HG02623 (cell line): ENCODE measurements around the gene TPM4.

ENCODE experiments used
- ATAC-seq: cut with Tn5 transposase; IDR thresholded peaks from one replicate; pipeline ENCODE4 v1.9.1; 2021; ENCODE audit warnings: moderate library complexity; ENCODE audit not compliant: unreplicated experiment

TPM4 gene

DNA sequence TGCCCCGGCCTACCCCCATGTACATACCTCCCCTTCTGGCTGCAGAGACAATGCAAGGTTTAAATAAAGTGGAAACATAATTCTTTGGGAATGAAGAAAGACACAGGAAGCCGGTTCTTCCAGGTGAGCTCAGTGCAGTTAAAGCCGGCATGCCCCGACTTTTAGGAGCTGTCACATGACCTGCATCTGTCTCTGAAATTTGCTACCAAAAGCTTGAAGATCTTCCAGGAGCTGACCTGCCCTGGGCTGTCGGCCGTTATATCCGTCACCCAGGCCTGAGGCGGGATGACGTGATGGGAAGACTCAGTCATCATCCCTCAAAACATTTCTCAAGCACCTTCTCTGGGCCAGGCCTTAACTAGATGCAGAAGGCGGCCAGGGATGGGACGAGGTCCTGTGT lies 45.7 kb downstream of the TPM4 start:
- no peak for ATAC-seq

DNA sequence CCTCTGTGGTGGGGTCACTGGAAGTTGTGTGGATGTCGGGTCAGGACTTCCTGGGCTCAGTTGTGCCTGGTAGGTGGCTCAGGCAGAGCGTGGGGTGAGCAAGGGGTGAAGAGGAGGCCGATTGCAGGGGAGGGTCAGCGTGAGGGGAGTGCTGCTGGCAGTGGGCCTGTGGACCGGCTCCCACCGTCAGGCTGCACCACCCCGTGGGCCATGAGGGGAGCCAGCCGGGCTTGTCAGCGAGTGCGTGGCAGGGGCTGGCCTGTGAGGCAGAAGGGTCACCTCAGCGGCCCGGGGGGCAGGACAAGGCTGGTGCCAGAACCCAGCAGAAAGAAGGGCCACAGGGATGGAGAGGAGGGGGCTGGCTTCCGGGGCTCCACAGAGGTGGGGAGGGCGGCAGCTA lies 48.7 kb downstream of the TPM4 start:
- ATAC-seq, result no peak

DNA sequence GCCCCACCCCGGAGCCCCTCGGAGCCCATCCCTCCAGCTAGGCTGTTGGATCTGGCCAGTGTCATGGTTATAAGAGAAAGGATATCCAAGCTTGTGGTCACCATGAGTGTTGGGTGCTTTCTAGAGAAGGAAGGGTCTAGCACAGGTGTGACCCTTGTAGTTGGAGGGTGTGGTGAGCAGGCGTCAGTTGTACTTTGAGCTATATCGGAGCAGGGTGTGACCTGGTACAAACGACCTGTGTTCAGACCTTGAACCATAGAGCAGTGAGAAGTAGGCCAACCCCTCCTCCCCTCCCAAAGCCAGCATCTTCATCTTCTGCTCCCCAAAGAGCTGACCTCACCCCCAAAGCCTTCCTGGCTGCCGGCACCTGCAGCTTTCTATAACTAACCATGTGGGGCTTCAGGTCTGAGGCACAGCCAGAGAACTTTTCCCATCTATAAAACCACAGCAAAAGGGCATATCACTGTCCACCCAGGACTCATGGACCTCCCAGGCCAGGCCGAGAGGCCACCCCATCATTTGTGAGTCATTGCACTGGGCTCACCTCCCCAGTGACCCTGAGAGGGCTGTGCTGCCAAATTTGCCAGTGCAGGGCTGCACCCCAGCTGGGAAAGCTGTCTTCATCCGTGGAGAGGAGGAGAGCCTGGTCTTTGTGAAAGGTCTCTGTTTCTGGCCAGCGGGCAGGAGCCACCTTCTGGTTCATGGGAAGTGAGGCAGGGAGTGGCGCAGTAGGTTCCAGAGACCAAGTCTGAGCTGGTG lies 49.6 kb downstream of the TPM4 start:
- no peak for ATAC-seq

DNA sequence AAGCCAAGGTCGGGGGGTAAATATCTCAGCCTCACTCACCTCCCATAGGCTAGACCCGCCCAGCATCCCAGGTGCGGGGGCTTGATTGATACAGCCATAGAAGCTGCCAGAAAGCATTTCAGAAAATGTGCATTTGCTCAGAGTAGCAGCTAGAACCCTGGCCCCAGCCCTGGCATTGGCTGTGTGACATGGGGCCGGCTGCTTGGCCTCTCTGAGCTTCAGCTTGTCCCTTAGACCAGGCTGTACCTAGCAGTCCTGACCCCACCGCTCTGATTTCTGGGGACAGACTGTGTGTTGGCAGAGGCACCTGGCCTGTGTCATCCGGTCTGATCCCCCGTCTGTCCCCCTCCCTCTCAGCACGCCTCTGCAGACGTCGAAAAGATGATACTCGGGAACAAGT lies 50.8 kb downstream of the TPM4 start:
- ATAC-seq, result no peak

DNA sequence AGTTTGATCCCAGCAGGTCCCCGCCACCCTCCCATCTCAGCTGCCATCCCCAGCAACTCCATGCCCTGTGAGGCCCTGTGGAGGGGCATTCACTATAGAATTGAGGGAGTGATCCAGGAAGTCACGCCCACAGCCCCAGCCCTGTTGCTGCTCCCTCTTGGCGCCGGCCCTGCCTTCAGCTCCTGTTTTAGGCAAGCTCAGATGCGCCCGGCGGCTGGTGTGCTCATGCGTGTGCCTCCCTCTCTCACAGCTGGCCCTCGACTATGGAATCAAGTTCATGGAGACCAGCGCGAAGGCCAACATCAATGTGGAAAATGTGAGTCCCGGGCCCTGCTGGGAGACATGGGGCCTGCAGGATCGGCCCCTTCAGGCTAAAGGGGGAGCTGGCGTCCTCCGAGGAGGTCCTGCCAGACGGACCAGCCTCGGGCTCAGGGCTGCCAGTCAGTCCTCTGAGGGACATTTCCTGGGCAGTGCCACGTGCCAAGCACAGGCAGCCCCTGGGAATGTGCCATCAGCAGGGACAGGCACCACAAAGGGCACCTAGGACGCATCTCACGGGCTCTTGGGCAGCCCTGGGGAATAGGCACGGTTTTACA lies 51.6 kb downstream of the TPM4 start:
- no peak for ATAC-seq

DNA sequence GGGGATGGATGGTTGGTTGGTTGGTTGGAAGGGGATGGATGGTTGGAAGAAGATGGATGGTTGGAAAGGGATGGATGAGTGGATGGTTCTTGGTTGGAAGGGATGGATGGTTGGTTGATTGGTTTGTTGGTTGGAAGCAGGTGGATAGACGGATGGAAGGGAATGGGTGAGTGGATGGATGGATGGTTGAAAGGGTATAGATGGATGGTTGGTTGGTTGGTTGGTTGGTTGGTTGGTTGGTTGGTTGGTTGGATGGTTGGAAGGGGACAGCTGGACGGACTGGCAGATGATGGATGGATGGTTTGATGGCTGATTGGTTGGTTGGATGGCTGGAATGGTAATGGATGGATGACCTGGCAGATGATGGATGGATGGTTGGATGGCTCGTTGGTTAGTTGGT lies 55.4 kb downstream of the TPM4 start:
- ATAC-seq, result no peak

DNA sequence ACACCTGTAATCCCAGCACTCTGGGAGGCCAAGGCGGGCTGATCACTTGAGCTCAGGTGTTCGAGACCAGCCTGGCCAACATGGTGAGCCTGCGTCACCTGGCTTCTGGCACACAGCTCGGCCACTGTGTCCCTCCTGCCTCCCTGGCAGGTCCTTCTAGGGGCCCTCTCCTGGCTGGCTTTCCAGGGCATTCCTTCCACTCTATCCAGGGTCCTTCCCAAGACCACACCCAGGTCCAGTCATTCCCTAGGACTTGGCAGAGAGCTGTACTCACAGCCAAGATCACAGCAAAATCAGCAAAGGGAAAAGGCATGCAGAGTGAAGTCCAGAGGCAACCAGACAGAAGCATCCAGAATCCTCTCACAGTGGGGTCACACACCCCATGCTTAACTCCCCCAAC lies 57.5 kb downstream of the TPM4 start:
- ATAC-seq, result no peak

DNA sequence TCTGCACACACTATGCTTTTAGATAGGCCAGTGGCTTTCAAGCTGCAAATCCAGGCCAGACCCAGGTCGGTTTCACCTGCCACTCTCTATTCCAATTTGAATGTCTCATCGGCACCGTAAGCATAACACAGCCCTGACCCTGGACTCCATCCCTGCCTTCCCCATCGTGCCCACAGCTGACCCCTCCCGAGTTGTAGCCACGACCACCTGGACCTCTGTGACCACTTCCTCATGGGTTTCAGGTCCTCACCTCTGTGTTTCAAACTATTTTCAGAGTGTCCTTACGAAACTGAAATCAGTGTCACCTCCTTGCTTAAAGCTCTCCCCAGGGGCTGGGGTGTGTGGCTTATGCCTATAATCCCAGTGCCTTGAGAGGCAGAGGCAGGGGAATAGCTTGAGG lies 58.2 kb downstream of the TPM4 start:
- ATAC-seq, result no peak

DNA sequence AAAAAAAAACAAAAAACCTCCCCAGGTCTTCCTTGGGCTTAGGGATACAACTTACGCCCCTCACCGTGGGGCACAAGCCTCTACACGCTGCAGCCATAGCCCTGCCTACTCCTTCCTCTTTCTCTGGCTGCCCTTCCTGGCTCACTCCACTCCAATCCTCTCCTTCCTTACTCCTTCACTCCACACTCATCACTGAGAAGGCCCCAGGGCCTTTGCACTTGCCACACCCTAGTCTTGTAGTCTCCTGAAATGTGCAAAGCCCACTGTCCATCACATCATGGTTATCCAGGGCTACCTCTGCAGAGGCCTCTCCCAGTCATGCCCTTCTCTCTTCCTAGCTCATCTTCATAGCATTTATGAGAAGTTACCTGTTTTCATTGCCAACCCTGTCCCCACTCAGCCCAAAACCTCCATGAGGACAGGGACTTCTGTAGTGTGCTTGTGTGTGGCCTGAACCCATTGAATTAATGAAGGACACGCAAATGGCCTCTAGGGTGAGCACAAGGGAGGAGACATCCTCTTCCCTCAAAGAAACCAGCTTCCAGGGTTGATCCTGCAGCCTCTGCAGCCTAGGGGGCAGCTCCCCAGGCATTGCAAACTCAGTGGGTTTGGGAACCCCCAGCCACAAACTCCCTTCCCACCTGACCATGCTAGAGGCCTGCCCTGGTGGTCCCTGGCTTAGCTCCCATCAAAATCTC lies 59.3 kb downstream of the TPM4 start:
- no peak for ATAC-seq

DNA sequence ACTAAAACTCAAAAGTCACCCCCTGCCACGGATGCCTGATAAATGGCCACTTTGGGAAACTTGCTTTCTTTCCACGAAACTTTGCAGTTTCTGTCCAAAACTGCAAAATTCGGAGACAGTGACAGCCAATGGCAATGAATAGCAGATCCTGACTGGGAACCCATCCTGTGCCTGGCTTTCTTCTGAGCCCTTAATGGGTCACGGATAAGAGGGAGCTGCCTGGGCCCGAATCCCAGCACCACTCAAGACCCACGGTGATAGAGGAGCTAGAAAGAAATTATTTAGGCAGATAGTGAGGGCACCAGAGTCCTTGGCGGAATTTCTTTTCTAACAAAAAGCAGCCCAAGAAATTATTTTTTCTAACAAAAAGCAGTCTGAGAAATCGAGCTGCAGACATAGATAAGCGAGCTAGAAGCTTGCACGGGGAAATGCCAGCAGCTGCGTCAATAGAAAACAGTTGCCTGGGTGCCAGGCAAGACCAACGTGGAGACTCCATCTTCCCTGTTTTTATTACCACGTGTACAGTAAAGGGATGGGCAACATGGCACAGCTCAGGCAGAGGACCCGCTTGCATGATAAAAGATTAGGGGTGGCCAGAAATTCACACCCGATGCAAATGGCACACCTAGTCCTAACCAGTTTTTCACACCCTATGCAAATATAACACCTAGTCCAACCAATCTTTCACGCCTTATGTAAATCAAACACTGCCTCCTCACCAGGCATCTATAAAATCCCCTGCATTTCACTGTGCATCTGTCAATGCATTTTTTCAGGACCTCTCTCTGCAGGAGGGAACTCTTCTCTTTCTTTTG lies 60.1 kb downstream of the TPM4 start:
- ATAC-seq, result no peak

DNA sequence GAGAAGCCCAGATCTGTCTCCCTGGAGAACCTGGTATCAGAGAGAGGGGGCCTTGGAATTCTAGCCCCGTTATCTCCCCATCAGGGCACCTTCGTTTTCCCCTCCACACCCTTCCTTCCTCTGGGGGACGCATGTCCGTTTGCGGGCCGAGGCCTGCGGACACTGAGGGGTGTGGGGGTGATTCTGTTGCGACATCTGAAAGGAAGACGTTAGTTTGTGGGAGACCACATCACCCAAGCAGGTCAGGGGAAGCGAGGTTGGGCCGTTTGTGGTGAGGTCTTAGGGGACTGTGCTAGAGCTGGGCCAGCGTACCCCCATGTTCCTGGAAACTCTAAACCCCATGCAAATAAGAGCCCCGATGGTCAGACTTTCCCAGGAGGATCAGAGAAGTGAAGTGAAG lies 63.5 kb downstream of the TPM4 start:
- no peak for ATAC-seq

DNA sequence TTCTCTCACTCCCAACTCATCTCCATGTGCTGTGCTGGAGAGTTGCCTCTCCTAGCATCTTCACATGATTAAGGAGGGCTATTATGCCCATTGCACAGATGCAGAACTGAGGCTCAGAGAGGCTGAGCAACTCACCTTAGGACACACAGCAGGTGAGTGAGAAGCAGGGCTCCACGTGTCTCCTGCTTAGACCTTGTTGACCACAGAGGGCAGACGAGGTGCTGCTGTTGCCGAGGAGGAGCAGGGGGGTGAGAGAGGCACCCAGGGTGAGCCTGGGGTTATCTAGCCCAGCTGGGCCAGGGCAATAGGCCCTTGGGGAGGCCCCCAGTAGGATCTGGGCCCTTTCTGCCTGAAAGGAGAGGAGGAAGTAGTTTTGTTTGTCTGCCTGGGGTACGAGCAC lies 64.7 kb downstream of the TPM4 start:
- no peak for ATAC-seq

DNA sequence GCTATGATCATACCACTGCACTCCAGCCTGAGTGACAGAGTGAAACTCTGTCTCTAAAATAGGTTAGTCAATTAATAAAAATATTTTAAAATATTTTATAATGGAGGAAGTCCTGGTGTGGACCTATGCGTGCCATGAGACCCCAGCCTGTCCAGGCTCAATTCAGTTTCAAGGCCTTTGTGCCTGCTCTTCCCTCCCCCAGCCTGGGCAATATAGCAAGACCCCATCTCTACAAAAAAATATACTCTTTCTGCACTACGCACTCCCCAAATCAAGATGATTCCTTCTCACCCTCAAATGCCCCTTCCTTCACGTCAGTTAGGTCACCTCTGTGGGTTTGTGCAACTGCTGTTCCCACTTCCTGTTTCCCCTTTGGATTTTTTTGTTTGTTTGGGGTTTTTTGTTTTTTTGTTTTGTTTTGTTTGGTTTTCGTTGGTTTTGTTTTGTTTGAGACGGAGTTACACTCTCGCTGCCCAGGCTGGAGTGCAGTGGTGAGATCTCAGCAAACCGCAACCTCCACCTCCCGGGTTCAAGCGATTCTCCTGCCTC lies 65.8 kb downstream of the TPM4 start:
- no peak for ATAC-seq

DNA sequence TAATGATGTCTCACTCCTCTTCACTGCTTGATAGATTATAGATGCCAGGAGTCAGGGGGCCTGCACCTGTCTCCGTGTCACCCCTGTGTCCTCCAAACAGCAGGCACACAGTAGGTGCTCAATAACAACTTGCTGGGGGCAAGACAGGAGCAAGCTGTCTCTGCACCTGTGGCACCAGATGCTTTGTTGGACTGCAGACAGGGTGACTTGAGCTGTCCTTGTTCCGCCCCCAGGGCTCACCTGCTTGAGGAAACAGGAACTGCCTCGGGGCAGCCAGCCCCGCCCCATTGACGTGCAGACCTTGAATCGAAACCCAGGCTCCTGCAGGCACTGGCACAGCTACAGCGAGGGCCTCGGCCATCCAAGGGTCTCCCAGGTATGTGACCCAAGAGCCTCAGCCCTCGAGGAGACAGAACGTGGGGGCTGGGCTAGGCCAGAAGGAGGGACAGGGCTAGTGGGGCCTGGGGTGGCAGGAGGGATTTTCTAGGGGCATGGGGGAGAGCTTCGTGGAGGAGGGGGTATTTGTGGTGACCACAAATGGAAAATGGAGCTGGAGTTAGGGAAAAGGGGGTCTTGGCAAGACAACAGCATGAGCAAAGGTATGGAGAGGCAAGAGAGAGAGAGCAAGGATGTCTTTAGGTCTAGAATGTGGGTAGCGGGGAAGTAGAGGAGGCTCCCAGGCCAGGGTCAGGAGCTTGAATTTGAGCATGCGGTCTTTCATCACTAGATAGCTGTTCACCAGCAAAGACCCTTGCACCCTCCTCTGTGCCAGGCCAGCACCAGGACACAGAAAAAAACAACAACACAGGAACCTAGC lies 67.3 kb downstream of the TPM4 start, which contains the start of gene HSH2D:
TSS of gene HSH2D (plus strand) at position 287 of the 817 bp plus-strand sequence. CDS start 5,066 bp downstream, outside the sequence.
- ATAC-seq, result peak; percentile 60

DNA sequence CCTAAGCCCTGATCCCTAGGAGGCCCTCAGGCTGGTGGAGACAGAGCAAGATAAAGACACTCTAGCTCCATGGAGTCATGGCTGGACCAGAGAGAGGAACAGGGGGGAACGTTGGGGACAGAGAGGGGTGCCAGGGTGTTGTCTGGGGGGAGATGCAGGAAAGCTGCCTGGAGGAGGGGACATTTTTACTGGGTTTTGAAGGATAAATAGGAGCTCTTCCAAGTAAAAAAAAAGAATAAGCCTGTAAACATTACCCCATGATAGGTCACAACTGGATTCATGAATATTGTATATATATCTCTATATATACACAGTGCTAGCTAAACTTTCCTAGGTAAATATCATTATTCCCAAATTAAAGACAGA lies 67.9 kb downstream of the TPM4 start:
- no peak for ATAC-seq

DNA sequence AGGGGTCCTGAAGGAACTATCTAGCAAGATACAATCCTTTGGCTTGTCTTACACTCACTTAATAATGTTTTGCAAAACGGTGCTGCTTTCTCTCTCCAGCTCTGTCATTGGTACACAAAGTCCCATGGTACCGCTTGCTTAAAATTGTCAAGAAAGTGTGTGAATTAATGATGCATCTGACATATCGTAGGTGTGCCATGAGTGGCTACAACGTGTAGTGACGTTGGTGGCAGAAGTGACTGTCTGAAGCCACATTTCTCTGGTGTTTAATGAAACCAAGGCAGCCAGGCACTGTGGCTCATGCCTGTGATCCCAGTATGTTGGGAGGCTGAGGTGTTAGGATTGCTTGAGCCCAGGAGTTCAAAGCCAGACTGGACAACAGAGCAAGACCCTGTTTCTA lies 69.8 kb downstream of the TPM4 start:
- ATAC-seq, result no peak

DNA sequence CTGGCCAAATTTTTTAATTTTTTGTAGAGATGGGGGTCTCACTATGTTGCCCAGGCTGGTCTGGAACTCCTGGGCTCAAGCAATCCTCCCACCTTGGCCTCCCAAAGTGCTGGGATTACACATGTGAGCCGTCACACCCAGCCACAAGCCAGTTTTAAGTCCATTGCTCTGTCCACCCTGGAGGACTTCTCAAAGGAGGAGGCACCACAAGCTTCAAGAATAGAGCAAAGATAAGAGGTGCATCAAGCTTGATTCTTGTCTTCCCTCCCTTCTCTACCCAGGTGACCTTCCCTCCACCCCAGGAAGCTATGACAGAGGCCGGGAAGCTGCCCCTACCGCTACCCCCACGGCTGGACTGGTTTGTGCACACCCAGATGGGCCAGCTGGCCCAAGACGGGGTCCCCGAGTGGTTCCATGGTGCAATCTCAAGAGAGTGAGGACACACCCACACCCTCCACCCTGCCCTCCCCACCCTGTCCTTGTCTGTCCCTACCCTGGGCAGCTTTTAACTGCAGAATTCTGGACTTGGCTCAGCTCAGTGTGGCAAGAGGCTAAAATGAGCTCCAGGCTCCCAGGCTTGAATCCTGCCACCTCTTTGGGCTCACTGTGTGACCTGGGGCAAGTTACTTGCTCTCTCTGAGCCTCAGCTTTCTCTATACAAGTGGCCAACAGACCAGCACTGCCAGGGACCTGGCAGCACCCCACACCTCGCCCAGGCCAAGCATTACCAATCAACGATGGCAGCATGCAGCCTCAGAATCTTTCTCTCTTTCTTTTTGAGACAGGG lies 72.3 kb downstream of the TPM4 start:
- ATAC-seq, result no peak
